ENCODE data around the gene TNIK.

The TNIK gene

DNA sequence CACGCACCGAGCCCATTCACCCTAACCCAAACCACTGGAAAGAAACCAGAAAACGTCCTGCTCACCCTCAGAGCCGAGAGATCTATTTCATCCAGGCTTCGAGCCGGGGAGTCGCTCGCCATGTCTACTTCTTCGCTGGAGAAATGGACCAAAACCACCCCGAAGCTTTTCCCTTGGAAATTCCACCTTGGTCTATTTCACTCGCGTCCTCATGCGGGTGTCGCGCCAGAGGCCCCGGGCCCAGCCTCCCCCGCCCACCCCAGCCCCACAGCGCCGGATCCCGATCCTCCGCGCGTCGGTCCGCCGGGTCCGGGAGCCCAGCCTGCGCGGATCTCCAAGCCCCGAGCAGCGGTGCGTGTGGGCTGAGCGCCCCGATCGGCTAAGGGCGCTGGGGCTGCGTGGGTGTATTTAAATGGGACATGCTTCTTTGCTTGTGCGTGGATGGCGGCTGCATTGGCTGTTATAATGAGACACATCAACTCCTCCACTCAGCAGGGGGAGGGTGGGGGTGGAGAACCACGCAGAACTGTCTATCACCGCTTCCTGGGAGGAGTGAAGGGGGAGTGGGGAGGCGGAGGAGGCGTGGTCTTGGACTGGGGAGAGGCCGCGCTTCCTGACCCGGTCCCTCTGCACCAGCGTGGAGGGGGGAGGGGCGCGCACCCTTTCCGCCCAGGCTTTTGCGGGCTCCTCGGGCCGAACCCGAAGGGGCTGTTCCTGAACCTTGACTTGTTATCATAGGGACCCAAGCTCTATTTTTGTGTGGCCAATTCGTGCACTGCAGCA is at the start of gene TNIK:
TNIK (minus strand) TSS at position 464 of the 783 bp plus-strand sequence; CDS start at position 122, 342 bp downstream.
- Histone ChIP-seq H3K4me1 (ENCODE audit: low read depth, poor library complexity, severe bottlenecking) (peaks cover 9% of the 10 kb centered on the region), H3K4me2 (peak within 1 kb of the TSS; percentile 86), H4K20me1 (ENCODE audit: insufficient read depth) (no peaks in the 10 kb centered on the region), H3K9ac (peak within 1 kb of the TSS; percentile 40; the same call in 1 of the 2 replicates), H2AFZ (ENCODE audit: low read depth) (peak within 1 kb of the TSS; percentile 100), H3K79me2 (ENCODE audit: insufficient read depth, low read depth) (no peaks in the 10 kb centered on the region), H3K27ac (no peak within 1 kb of the TSS), H3K36me3 (ENCODE audit: insufficient read depth) (no peaks in the 10 kb centered on the region), H3K4me3 (IDR thresholded peaks at IDR 0.05; ENCODE audit: insufficient read depth, low read depth, low read length) (peak within 1 kb of the TSS; percentile 86), H3K27me3 (ENCODE audit: insufficient read depth, low read depth) (no peaks in the 10 kb centered on the region)
- TF ChIP-seq, protein P1, sequence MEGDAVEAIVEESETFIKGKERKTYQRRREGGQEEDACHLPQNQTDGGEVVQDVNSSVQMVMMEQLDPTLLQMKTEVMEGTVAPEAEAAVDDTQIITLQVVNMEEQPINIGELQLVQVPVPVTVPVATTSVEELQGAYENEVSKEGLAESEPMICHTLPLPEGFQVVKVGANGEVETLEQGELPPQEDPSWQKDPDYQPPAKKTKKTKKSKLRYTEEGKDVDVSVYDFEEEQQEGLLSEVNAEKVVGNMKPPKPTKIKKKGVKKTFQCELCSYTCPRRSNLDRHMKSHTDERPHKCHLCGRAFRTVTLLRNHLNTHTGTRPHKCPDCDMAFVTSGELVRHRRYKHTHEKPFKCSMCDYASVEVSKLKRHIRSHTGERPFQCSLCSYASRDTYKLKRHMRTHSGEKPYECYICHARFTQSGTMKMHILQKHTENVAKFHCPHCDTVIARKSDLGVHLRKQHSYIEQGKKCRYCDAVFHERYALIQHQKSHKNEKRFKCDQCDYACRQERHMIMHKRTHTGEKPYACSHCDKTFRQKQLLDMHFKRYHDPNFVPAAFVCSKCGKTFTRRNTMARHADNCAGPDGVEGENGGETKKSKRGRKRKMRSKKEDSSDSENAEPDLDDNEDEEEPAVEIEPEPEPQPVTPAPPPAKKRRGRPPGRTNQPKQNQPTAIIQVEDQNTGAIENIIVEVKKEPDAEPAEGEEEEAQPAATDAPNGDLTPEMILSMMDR (conservative IDR thresholded peaks at IDR 0.05; ENCODE audit: low read depth, low read length), result no peak

DNA sequence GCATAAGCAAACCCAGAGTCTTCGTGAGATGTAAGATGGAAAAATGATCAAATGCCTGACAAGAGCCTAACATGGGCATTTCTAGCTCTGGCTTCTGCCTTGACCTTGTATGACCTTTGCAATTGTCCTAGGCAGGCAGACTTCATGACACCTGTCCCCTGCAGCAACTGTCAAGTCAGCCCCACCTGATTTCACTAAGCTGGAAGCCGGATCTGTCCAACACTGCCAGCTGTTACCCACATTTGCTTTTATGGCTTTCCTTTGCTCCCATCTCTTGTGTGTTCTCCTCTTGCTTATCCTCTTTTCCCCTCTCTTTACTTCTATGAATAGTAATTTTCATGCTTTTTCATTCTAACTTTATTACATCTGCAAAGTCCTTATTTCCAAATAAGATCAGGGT is 48.5 kb upstream of the TNIK start:
- TF ChIP-seq, protein P1 (conservative IDR thresholded peaks at IDR 0.05; ENCODE audit: low read depth, low read length), result no peak
- Histone ChIP-seq H3K36me3 (ENCODE audit: insufficient read depth) (no peaks in the 10 kb centered on the region), H3K4me2 (no peak overlapping the region), H3K79me2 (ENCODE audit: insufficient read depth, low read depth) (no peaks in the 10 kb centered on the region), H3K9ac (no peak overlapping the region), H3K27me3 (ENCODE audit: insufficient read depth, low read depth) (no peaks in the 10 kb centered on the region), H3K27ac (no peak overlapping the region), H4K20me1 (ENCODE audit: insufficient read depth) (no peaks in the 10 kb centered on the region), H3K4me1 (ENCODE audit: low read depth, poor library complexity, severe bottlenecking) (no peaks in the 10 kb centered on the region), H2AFZ (ENCODE audit: low read depth) (no peak overlapping the region), H3K4me3 (IDR thresholded peaks at IDR 0.05; ENCODE audit: insufficient read depth, low read depth, low read length) (no peak overlapping the region)

DNA sequence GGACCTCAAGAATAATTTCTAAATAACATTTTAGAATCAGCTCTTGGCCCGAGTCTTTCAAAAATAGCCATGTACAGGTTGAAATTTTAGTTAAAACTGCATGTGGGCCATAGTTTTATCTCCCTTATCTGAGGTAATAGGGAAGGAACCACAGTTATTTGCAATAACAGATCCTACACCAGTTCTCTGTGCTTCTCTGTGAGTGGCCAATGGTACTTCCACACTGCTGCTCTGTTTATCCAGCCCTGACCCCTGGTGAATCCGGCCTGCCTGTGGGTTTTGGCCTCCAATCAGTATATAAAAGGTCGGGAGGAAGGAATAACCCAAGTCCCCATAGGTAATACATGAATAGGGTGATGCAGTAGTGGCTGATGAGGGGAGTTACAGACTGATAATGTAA is 48.0 kb upstream of the TNIK start:
- TF ChIP-seq, protein P1 (conservative IDR thresholded peaks at IDR 0.05; ENCODE audit: low read depth, low read length), result no peak
- H3K4me1 ChIP-seq (ENCODE audit: low read depth, poor library complexity, severe bottlenecking), result no peaks in the 10 kb centered on the region
- H2AFZ ChIP-seq (ENCODE audit: low read depth), result no peak overlapping the region
- H4K20me1 ChIP-seq (ENCODE audit: insufficient read depth), result no peaks in the 10 kb centered on the region
- H3K36me3 ChIP-seq (ENCODE audit: insufficient read depth), result no peaks in the 10 kb centered on the region
- no peaks in the 10 kb centered on the region for H3K27me3 ChIP-seq (ENCODE audit: insufficient read depth, low read depth)
- H3K9ac ChIP-seq, result no peak overlapping the region
- no peak overlapping the region for H3K27ac ChIP-seq
- no peak overlapping the region for H3K4me2 ChIP-seq
- no peak overlapping the region for H3K4me3 ChIP-seq (IDR thresholded peaks at IDR 0.05; ENCODE audit: insufficient read depth, low read depth, low read length)
- H3K79me2 ChIP-seq (ENCODE audit: insufficient read depth, low read depth), result no peaks in the 10 kb centered on the region

DNA sequence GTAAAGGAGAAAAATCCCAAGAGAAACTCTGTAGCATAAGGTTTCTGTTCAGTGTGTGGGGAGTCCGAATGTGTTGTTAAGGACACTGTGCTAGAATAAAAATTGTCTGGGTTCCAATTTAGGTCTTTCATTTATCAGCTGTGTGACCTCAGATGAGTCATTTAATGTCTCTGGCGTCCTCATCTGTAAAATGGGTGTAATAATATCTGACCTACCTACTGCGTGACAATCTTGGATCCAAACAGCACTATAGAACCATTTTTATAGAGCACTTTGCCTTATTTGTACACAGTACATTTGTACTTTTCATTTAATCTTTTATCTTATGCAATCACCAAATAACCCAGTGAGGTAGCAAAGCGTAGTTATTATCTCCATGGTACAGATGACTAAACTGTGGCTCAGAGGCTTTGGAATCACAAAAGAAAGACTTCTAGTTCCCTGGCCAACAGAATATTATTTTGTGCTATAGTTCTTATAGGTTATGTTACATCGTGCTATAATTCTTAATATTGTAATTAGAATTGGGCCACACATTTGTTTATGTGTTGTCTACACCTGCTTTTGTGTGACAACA is 46.6 kb upstream of the TNIK start:
- no peaks in the 10 kb centered on the region for H3K27me3 ChIP-seq (ENCODE audit: insufficient read depth, low read depth)

More for the DNA sequence above, 46.6 kb upstream of the TNIK start:
- H4K20me1 ChIP-seq (ENCODE audit: insufficient read depth), result no peaks in the 10 kb centered on the region
- TF ChIP-seq, protein P1 (conservative IDR thresholded peaks at IDR 0.05; ENCODE audit: low read depth, low read length), result no peak
- no peaks in the 10 kb centered on the region for H3K36me3 ChIP-seq (ENCODE audit: insufficient read depth)
- H2AFZ ChIP-seq (ENCODE audit: low read depth), result no peak overlapping the region
- H3K79me2 ChIP-seq (ENCODE audit: insufficient read depth, low read depth), result no peaks in the 10 kb centered on the region
- H3K4me3 ChIP-seq (IDR thresholded peaks at IDR 0.05; ENCODE audit: insufficient read depth, low read depth, low read length), result no peak overlapping the region
- no peaks in the 10 kb centered on the region for H3K4me1 ChIP-seq (ENCODE audit: low read depth, poor library complexity, severe bottlenecking)
- no peak overlapping the region for H3K4me2 ChIP-seq
- H3K9ac ChIP-seq, result no peak overlapping the region
- H3K27ac ChIP-seq, result no peak overlapping the region
